Measurements from ENCODE around the gene VDAC1.
A peak's percentile ranks its signal among the peaks of the same experiment; 100 is the strongest.

Gene VDAC1

GRCh38 chr5:134024811-134025210 is 20.0 kb upstream of the VDAC1 start:
- H3K4me1 ChIP-seq (ENCODE audit: control insufficient read depth in 5 of 5, insufficient read depth in 5 of 5, low read length in 5 of 5): no peaks in the 10 kb centered on the region
- H3K9ac ChIP-seq (ENCODE audit: low read length in 5 of 5): no peak overlapping the region
- H3K9me3 ChIP-seq (ENCODE audit: control insufficient read depth in 5 of 5, low read length in 5 of 5): no peaks in the 10 kb centered on the region
- no peaks in the 10 kb centered on the region for H3K36me3 ChIP-seq (ENCODE audit: control insufficient read depth in 5 of 5, insufficient read depth in 5 of 5, low read length in 5 of 5)
- H3K27ac ChIP-seq (ENCODE audit: low read depth, low read length): no peak overlapping the region
- no peaks in the 10 kb centered on the region for H3K27me3 ChIP-seq (ENCODE audit: control insufficient read depth in 5 of 5, insufficient read depth in 4 of 5, low read length in 5 of 5)
- no peak overlapping the region for H3K4me3 ChIP-seq (ENCODE audit: low read depth in 1 of 5, low read length in 5 of 5)

DNA sequence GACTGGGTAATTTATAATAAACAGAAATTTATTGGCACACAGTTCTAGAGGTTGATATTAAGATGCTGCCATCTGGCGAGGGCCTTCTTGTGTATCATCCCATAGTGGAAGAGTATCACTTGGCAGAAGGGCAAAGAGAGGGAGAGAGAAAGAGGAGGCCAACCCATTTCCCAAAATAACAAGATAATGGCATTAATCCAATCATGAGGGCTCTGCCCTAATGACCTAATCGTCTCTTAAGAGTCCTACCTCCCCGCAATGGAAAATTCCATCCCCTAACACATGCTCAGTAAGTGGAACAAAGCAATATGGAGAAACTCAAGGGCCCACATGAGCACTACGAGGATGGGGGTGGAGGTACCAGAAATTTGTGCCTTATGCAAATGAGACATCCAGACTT is 17.6 kb upstream of the VDAC1 start:
- Histone ChIP-seq H3K9ac (ENCODE audit: low read length in 5 of 5) (no peak overlapping the region), H3K4me1 (ENCODE audit: control insufficient read depth in 5 of 5, insufficient read depth in 5 of 5, low read length in 5 of 5) (no peaks in the 10 kb centered on the region), H3K4me3 (ENCODE audit: low read depth in 1 of 5, low read length in 5 of 5) (no peak overlapping the region), H3K27me3 (ENCODE audit: control insufficient read depth in 5 of 5, insufficient read depth in 4 of 5, low read length in 5 of 5) (no peaks in the 10 kb centered on the region), H3K9me3 (ENCODE audit: control insufficient read depth in 5 of 5, low read length in 5 of 5) (no peaks in the 10 kb centered on the region), H3K27ac (ENCODE audit: low read depth, low read length) (no peak overlapping the region), H3K36me3 (ENCODE audit: control insufficient read depth in 5 of 5, insufficient read depth in 5 of 5, low read length in 5 of 5) (no peaks in the 10 kb centered on the region)

DNA sequence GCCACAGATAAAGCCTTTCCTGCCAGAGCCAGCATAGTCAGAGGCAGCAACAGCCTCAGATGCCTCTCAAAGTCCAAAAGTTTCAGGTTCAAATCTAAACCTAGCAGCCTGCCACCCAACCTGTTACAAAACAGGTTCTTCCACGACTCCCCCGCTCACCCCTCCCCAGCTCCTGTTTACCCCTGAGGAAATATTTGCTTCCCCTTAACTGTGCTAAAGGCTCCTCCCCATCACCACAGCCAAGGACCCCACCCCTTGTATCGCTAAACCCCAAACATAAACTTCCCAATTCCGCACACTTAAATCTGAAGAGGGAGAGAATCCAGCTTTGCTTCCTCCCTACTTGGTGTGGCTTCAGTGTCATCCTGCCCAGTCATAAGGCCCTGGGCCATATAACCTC is 15.4 kb upstream of the VDAC1 start:
- Histone ChIP-seq H3K27ac (ENCODE audit: low read depth, low read length) (no peak overlapping the region), H3K4me3 (ENCODE audit: low read depth in 1 of 5, low read length in 5 of 5) (no peak overlapping the region), H3K36me3 (ENCODE audit: control insufficient read depth in 5 of 5, insufficient read depth in 5 of 5, low read length in 5 of 5) (no peaks in the 10 kb centered on the region), H3K27me3 (ENCODE audit: control insufficient read depth in 5 of 5, insufficient read depth in 4 of 5, low read length in 5 of 5) (peaks cover 0 to 2% (median 0%) of the 10 kb centered on the region in 5 donors), H3K4me1 (ENCODE audit: control insufficient read depth in 5 of 5, insufficient read depth in 5 of 5, low read length in 5 of 5) (no peaks in the 10 kb centered on the region), H3K9ac (ENCODE audit: low read length in 5 of 5) (no peak overlapping the region), H3K9me3 (ENCODE audit: control insufficient read depth in 5 of 5, low read length in 5 of 5) (no peaks in the 10 kb centered on the region)

GRCh38 chr5:134019636-134020035 is 14.9 kb upstream of the VDAC1 start:
- Histone ChIP-seq H3K4me3 (ENCODE audit: low read depth in 1 of 5, low read length in 5 of 5) (no peak overlapping the region), H3K27ac (ENCODE audit: low read depth, low read length) (no peak overlapping the region), H3K9ac (ENCODE audit: low read length in 5 of 5) (no peak overlapping the region), H3K27me3 (ENCODE audit: control insufficient read depth in 5 of 5, insufficient read depth in 4 of 5, low read length in 5 of 5) (peaks cover 0 to 2% (median 0%) of the 10 kb centered on the region in 5 donors), H3K36me3 (ENCODE audit: control insufficient read depth in 5 of 5, insufficient read depth in 5 of 5, low read length in 5 of 5) (no peaks in the 10 kb centered on the region), H3K9me3 (ENCODE audit: control insufficient read depth in 5 of 5, low read length in 5 of 5) (no peaks in the 10 kb centered on the region), H3K4me1 (ENCODE audit: control insufficient read depth in 5 of 5, insufficient read depth in 5 of 5, low read length in 5 of 5) (no peaks in the 10 kb centered on the region)

DNA sequence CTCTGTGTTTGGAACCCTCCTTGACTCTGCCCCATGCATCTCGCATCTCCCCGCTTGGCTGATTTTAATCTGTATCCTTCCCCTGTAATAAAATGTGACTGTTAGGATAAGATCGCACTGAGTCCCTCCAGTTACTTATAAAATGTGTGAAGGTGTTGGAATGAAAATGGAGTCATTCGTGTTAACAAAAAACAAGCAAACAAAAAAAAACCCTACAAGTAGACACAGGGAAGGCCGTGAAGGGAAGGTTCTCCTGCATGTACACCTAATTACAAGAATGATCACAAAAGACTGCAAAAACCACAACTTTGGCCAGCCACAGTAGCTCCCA is 14.2 kb upstream of the VDAC1 start:
- Histone ChIP-seq H3K9me3 (ENCODE audit: control insufficient read depth in 5 of 5, low read length in 5 of 5) (no peaks in the 10 kb centered on the region), H3K9ac (ENCODE audit: low read length in 5 of 5) (no peak overlapping the region), H3K36me3 (ENCODE audit: control insufficient read depth in 5 of 5, insufficient read depth in 5 of 5, low read length in 5 of 5) (no peaks in the 10 kb centered on the region), H3K4me1 (ENCODE audit: control insufficient read depth in 5 of 5, insufficient read depth in 5 of 5, low read length in 5 of 5) (no peaks in the 10 kb centered on the region), H3K27ac (ENCODE audit: low read depth, low read length) (no peak overlapping the region), H3K4me3 (ENCODE audit: low read depth in 1 of 5, low read length in 5 of 5) (no peak overlapping the region), H3K27me3 (ENCODE audit: control insufficient read depth in 5 of 5, insufficient read depth in 4 of 5, low read length in 5 of 5) (peaks cover 0 to 2% (median 0%) of the 10 kb centered on the region in 5 donors)

- Histone ChIP-seq H3K36me3 (ENCODE audit: control insufficient read depth in 5 of 5, insufficient read depth in 5 of 5, low read length in 5 of 5) (no peaks in the 10 kb centered on the region), H3K27ac (ENCODE audit: low read depth, low read length) (no peak overlapping the region), H3K4me1 (ENCODE audit: control insufficient read depth in 5 of 5, insufficient read depth in 5 of 5, low read length in 5 of 5) (no peaks in the 10 kb centered on the region), H3K9me3 (ENCODE audit: control insufficient read depth in 5 of 5, low read length in 5 of 5) (no peaks in the 10 kb centered on the region), H3K27me3 (ENCODE audit: control insufficient read depth in 5 of 5, insufficient read depth in 4 of 5, low read length in 5 of 5) (peaks cover 0 to 2% (median 0%) of the 10 kb centered on the region in 5 donors), H3K9ac (ENCODE audit: low read length in 5 of 5) (no peak overlapping the region), H3K4me3 (ENCODE audit: low read depth in 1 of 5, low read length in 5 of 5) (no peak overlapping the region)
Observed at GRCh38 chr5:134018154-134018985, 13.6 kb upstream of the VDAC1 start.

GRCh38 chr5:134008266-134008749 is 3.5 kb upstream of the VDAC1 start:
- Histone ChIP-seq H3K27me3 (ENCODE audit: control insufficient read depth in 5 of 5, insufficient read depth in 4 of 5, low read length in 5 of 5) (no peaks in the 10 kb centered on the region), H3K4me1 (ENCODE audit: control insufficient read depth in 5 of 5, insufficient read depth in 5 of 5, low read length in 5 of 5) (peaks cover 5 to 23% (median 15%) of the 10 kb centered on the region in 5 donors), H3K4me3 (ENCODE audit: low read depth in 1 of 5, low read length in 5 of 5) (no peak overlapping the region), H3K9ac (ENCODE audit: low read length in 5 of 5) (no peak overlapping the region), H3K27ac (ENCODE audit: low read depth, low read length) (no peak overlapping the region), H3K9me3 (ENCODE audit: control insufficient read depth in 5 of 5, low read length in 5 of 5) (no peaks in the 10 kb centered on the region), H3K36me3 (ENCODE audit: control insufficient read depth in 5 of 5, insufficient read depth in 5 of 5, low read length in 5 of 5) (no peaks in the 10 kb centered on the region)

GRCh38 chr5:134007581-134008265 is 2.9 kb upstream of the VDAC1 start:
- H3K9ac ChIP-seq (ENCODE audit: low read length in 5 of 5): no peak overlapping the region
- no peaks in the 10 kb centered on the region for H3K27me3 ChIP-seq (ENCODE audit: control insufficient read depth in 5 of 5, insufficient read depth in 4 of 5, low read length in 5 of 5)
- no peak overlapping the region for H3K4me3 ChIP-seq (ENCODE audit: low read depth in 1 of 5, low read length in 5 of 5)
- H3K9me3 ChIP-seq (ENCODE audit: control insufficient read depth in 5 of 5, low read length in 5 of 5): no peaks in the 10 kb centered on the region
- no peak overlapping the region for H3K27ac ChIP-seq (ENCODE audit: low read depth, low read length)
- H3K36me3 ChIP-seq (ENCODE audit: control insufficient read depth in 5 of 5, insufficient read depth in 5 of 5, low read length in 5 of 5): no peaks in the 10 kb centered on the region
- peaks cover 8 to 28% (median 20%) of the 10 kb centered on the region in 5 donors for H3K4me1 ChIP-seq (ENCODE audit: control insufficient read depth in 5 of 5, insufficient read depth in 5 of 5, low read length in 5 of 5)

GRCh38 chr5:134006115-134006514 is 1.3 kb upstream of the VDAC1 start:
- peaks cover 8 to 37% (median 30%) of the 10 kb centered on the region in 5 donors for H3K4me1 ChIP-seq (ENCODE audit: control insufficient read depth in 5 of 5, insufficient read depth in 5 of 5, low read length in 5 of 5)
- H3K36me3 ChIP-seq (ENCODE audit: control insufficient read depth in 5 of 5, insufficient read depth in 5 of 5, low read length in 5 of 5): peaks cover 0 to 6% (median 1%) of the 10 kb centered on the region in 5 donors
- H3K27ac ChIP-seq (ENCODE audit: low read depth, low read length): peak overlapping the region; percentile 98
- peak overlapping the region in 4 of 5 donors; percentile 67 to 82 (median 80) for H3K4me3 ChIP-seq (ENCODE audit: low read depth in 1 of 5, low read length in 5 of 5)
- H3K9me3 ChIP-seq (ENCODE audit: control insufficient read depth in 5 of 5, low read length in 5 of 5): no peaks in the 10 kb centered on the region
- no peaks in the 10 kb centered on the region for H3K27me3 ChIP-seq (ENCODE audit: control insufficient read depth in 5 of 5, insufficient read depth in 4 of 5, low read length in 5 of 5)
- peak overlapping the region; percentile 77 to 87 (median 82) for H3K9ac ChIP-seq (ENCODE audit: low read length in 5 of 5)

- H3K36me3 ChIP-seq (ENCODE audit: control insufficient read depth in 5 of 5, insufficient read depth in 5 of 5, low read length in 5 of 5): peaks cover 0 to 7% (median 5%) of the 10 kb centered on the region in 5 donors
- no peaks in the 10 kb centered on the region for H3K27me3 ChIP-seq (ENCODE audit: control insufficient read depth in 5 of 5, insufficient read depth in 4 of 5, low read length in 5 of 5)
- H3K27ac ChIP-seq (ENCODE audit: low read depth, low read length): peak overlapping the region; percentile 98
- peak overlapping the region; percentile 67 to 82 (median 80) for H3K4me3 ChIP-seq (ENCODE audit: low read depth in 1 of 5, low read length in 5 of 5)
- peaks cover 8 to 42% (median 35%) of the 10 kb centered on the region in 5 donors for H3K4me1 ChIP-seq (ENCODE audit: control insufficient read depth in 5 of 5, insufficient read depth in 5 of 5, low read length in 5 of 5)
- H3K9me3 ChIP-seq (ENCODE audit: control insufficient read depth in 5 of 5, low read length in 5 of 5): no peaks in the 10 kb centered on the region
- peak overlapping the region; percentile 77 to 87 (median 82) for H3K9ac ChIP-seq (ENCODE audit: low read length in 5 of 5)
Observed at GRCh38 chr5:134005417-134006061, 764 bp upstream of the VDAC1 start.
